OCI-LY1 (cell line): ENCODE data around the gene RPS13.
"Not testable (repeated sequence)": the region's sequence is repeated elsewhere in the genome, so short reads cannot be mapped to it uniquely, and the experiment has no call there.

Experiments used
- H2AFZ ChIP-seq: fragments of 200-600 bp; sonication (generic), shearing (Covaris generic); 2 replicates; pipeline ENCODE4 v1.6.0; 2014; ENCODE audit warnings: antibody characterized with exemption, mild to moderate bottlenecking, low read length
- H3F3A ChIP-seq: fragments of 200-600 bp; sonication (generic), shearing (Covaris generic); 2 replicates; pipeline ENCODE4 v1.6.0; 2014; ENCODE audit warnings: mild to moderate bottlenecking, antibody characterized with exemption, low read length, moderate library complexity; ENCODE audit not compliant: insufficient read depth
- H3K27ac ChIP-seq: fragments of 200-600 bp; sonication (generic); 2 replicates; pipeline ENCODE4 v1.5.1; 2014; ENCODE audit warnings: low read length, mixed run types, mild to moderate bottlenecking, low read depth; ENCODE audit not compliant: poor library complexity, severe bottlenecking
- H3K27me3 ChIP-seq: fragments of 200-600 bp; sonication (generic); 2 replicates; pipeline ENCODE4 v1.6.0; 2014; ENCODE audit warnings: antibody characterized with exemption, mild to moderate bottlenecking, low read length, moderate library complexity; ENCODE audit not compliant: insufficient read depth
- H3K36me3 ChIP-seq: fragments of 200-600 bp; sonication (generic); 2 replicates; pipeline ENCODE4 v1.6.1; 2014; ENCODE audit warnings: mild to moderate bottlenecking, antibody characterized with exemption, low read length, moderate library complexity, mixed read lengths; ENCODE audit not compliant: insufficient read depth
- H3K4me1 ChIP-seq: fragments of 200-600 bp; sonication (generic); 2 replicates; pipeline ENCODE4 v1.5.1; 2014; ENCODE audit warnings: mild to moderate bottlenecking, low read length, moderate library complexity; ENCODE audit not compliant: insufficient read depth, severe bottlenecking
- H3K4me2 ChIP-seq: fragments of 200-600 bp; sonication (generic), shearing (Covaris generic); 2 replicates; pipeline ENCODE4 v1.6.1; 2014; ENCODE audit warnings: low read length
- H3K4me3 ChIP-seq: fragments of 200-600 bp; sonication (generic); 2 replicates; pipeline ENCODE4 v1.5.1; 2014; ENCODE audit warnings: low read length, low read depth, mild to moderate bottlenecking, mixed read lengths; ENCODE audit not compliant: poor library complexity, severe bottlenecking
- H3K79me2 ChIP-seq: fragments of 200-600 bp; shearing (Covaris generic); 2 replicates; pipeline ENCODE4 v1.6.1; 2016; ENCODE audit warnings: mixed run types, low read length, mixed read lengths; ENCODE audit not compliant: insufficient read depth
- H3K9ac ChIP-seq: fragments of 200-600 bp; sonication (generic), shearing (Covaris generic); 2 replicates; pipeline ENCODE4 v1.6.1; 2014; ENCODE audit warnings: mild to moderate bottlenecking, low read length, mixed read lengths
- H3K9me2 ChIP-seq: fragments of 200-600 bp; sonication (generic), shearing (Covaris generic); 2 replicates; pipeline ENCODE4 v1.6.1; 2014; ENCODE audit warnings: low read depth, mild to moderate bottlenecking, low read length, mixed read lengths
- H3K9me3 ChIP-seq: fragments of 200-600 bp; shearing (Covaris generic); 2 replicates; pipeline ENCODE4 v1.6.1; 2014; ENCODE audit warnings: low read length, mixed read lengths
- H4K20me1 ChIP-seq: fragments of 200-600 bp; sonication (generic), shearing (Covaris generic); 2 replicates; pipeline ENCODE4 v1.6.0; 2016; ENCODE audit warnings: mild to moderate bottlenecking, low read length; ENCODE audit not compliant: insufficient read depth
- CTCF ChIP-seq: fragments of 200-600 bp; sonication (generic), shearing (Covaris generic); IDR thresholded peaks from 2 replicates; pipeline ENCODE4 v1.5.1; 2017; ENCODE audit warnings: mild to moderate bottlenecking, antibody characterized with exemption, low read length, moderate library complexity, mixed read lengths
- EZH2 ChIP-seq: fragments of 200-600 bp; sonication (generic), shearing (Covaris generic); IDR thresholded peaks from 2 replicates; pipeline ENCODE4 v1.8.0; 2017; ENCODE audit warnings: borderline replicate concordance, mixed run types, mild to moderate bottlenecking, antibody characterized with exemption, low read length, moderate library complexity, mixed read lengths

The RPS13 gene

GRCh38 chr11:17067417-17067816 is 10.1 kb downstream of the RPS13 start:
- Histone ChIP-seq H3K36me3 (peaks cover 5% of the 10 kb centered on the region; the same call in 1 of the 2 replicates), H3K27me3 (no peaks in the 10 kb centered on the region), H3K9me3 (no peaks in the 10 kb centered on the region), H3K27ac (no peak overlapping the region), H4K20me1 (no peaks in the 10 kb centered on the region), H2AFZ (no peak overlapping the region), H3K4me3 (no peak overlapping the region), H3K79me2 (no peaks in the 10 kb centered on the region), H3K9me2 (no peaks in the 10 kb centered on the region), H3K4me1 (no peaks in the 10 kb centered on the region), H3F3A (no peaks in the 10 kb centered on the region), H3K9ac (no peak overlapping the region), H3K4me2 (no peak overlapping the region)
- TF ChIP-seq CTCF (no peak), EZH2 (no peak)

GRCh38 chr11:17066691-17067090 is 10.8 kb downstream of the RPS13 start:
- no peak overlapping the region for H3K27ac ChIP-seq
- no peaks in the 10 kb centered on the region for H3K27me3 ChIP-seq
- no peak for TF ChIP-seq CTCF
- TF ChIP-seq EZH2 = no peak
- H2AFZ ChIP-seq = no peak overlapping the region
- H3K79me2 ChIP-seq = no peaks in the 10 kb centered on the region
- H3K4me2 ChIP-seq = no peak overlapping the region
- H3K36me3 ChIP-seq = no peaks in the 10 kb centered on the region
- H4K20me1 ChIP-seq = no peaks in the 10 kb centered on the region
- no peaks in the 10 kb centered on the region for H3F3A ChIP-seq
- H3K4me3 ChIP-seq = no peak overlapping the region
- H3K9me2 ChIP-seq = no peaks in the 10 kb centered on the region
- no peaks in the 10 kb centered on the region for H3K9me3 ChIP-seq
- no peak overlapping the region for H3K9ac ChIP-seq
- H3K4me1 ChIP-seq = no peaks in the 10 kb centered on the region

DNA sequence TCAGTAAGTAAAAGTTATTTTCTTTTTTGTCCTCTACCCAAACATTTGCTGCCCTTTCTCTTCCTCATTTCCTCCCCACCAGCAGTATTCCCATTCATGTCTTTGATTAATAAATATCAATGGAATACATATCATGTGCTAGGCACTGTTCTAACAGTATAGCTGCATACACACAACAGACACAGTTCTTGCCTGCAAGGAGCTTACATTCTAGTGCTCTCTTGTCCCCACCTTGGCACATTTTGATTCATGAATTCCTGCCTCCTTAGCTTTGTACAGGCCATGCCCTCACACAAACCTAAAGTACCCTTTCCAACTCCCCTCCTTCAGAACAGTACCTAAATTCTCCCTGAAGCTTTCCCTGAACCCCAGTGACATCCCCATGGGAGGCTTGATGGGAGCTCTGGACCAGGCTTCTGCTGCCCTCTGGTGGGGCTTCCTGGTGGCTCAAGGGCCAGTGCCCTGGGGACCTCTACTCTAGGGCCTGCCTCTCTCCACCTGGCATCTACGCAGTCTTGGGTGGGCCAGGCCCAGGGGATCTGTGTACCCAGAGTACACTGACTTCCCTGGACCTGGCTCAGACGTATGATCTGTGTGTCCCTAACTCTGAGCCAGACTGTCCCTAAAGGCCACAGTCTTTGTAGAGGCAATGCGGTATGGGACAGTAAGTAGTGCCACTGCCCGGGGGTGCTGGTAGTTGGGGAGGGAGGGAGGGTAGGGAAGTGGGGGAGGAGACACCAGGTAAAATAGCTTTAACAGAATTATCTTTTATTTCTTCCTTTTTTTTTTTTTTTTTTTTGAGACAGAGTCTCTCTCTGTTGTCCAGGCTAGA is 14.1 kb downstream of the RPS13 start:
- Histone ChIP-seq H3K27me3 (no peaks in the 10 kb centered on the region), H3F3A (no peaks in the 10 kb centered on the region), H3K9me2 (no peaks in the 10 kb centered on the region), H4K20me1 (no peaks in the 10 kb centered on the region), H3K4me1 (no peaks in the 10 kb centered on the region), H3K36me3 (no peaks in the 10 kb centered on the region), H2AFZ (no peak overlapping the region), H3K9me3 (no peaks in the 10 kb centered on the region), H3K4me2 (no peak overlapping the region), H3K27ac (no peak overlapping the region), H3K9ac (no peak overlapping the region), H3K4me3 (no peak overlapping the region), H3K79me2 (no peaks in the 10 kb centered on the region)
- TF ChIP-seq CTCF (peak; percentile 66; the same call in 1 of the 2 replicates), EZH2 (no peak)

DNA sequence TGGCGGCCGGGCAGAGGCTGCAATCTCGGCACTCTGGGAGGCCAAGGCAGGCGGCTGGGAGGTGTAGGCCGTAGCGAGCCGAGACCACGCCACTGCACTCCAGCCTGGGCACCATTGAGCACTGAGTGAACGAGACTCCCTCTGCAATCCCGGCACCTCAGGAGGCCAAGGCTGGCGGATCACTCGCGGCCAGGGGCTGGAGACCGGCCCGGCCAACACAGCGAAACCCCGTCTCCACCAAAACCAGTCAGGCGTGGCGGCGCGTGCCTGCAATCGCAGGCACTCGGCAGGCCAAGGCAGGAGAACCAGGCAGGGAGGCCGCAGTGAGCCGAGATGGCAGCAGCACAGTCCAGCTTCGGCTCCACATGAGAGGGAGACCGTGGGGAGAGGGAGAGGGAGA is 26.3 kb downstream of the RPS13 start:
- not testable (repeated sequence) for H2AFZ ChIP-seq, H3K4me1 ChIP-seq, H3K27ac ChIP-seq, H3K36me3 ChIP-seq, H3K9ac ChIP-seq, H3K4me3 ChIP-seq, H3K4me2 ChIP-seq, H3K9me2 ChIP-seq, H3K9me3 ChIP-seq, H4K20me1 ChIP-seq, H3K27me3 ChIP-seq, H3F3A ChIP-seq, H3K79me2 ChIP-seq

DNA sequence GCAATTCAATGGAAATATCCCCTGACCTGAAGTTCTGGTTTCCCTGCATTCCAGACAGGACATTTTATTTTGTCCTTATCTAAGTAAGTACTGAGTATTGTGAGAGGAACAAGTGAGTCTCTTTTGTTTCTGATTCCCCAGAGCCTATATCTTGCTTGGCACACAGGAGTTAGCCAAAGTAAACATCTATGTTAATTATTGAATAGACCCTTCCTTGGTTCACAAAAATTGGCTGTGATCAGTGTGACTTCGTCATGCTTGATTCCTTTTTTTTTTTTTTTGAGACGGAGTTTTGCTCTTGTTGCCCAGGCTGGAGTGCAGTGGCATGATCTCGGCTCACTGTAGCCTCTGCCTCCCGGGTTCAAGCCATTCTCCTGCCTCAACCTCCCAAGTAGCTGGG is 29.0 kb downstream of the RPS13 start:
- H3K4me3 ChIP-seq, H3F3A ChIP-seq, H3K9me3 ChIP-seq, H3K4me2 ChIP-seq, H3K27ac ChIP-seq, H3K36me3 ChIP-seq, H3K27me3 ChIP-seq, H3K4me1 ChIP-seq, H3K79me2 ChIP-seq, H3K9me2 ChIP-seq, H2AFZ ChIP-seq, H4K20me1 ChIP-seq, H3K9ac ChIP-seq: not testable (repeated sequence)
